NCI-H748 (cell line): ENCODE data around the gene SALL1.
A peak's percentile ranks its signal among the peaks of the same experiment; 100 is the strongest.

Experiments used
- DNase-seq: peaks from one replicate; lab custom pipeline; 2025; ENCODE audit not compliant: unreplicated experiment; lab: John Stamatoyannopoulos, UW

The SALL1 gene

GRCh38 chr16:51157698-51158097 is 6.6 kb upstream of the SALL1 start:
- DNase-seq: no peak

GRCh38 chr16:51156807-51157200 is 5.7 kb upstream of the SALL1 start:
- DNase-seq: no peak

GRCh38 chr16:51155820-51156806 is 5.0 kb upstream of the SALL1 start:
- peak; percentile 46 for DNase-seq

- DNase-seq: peak; percentile 10
These were observed 4.1 kb upstream of the SALL1 start for GRCh38 chr16:51155199-51155607.

- DNase-seq: peak; percentile 7
These were observed 3.5 kb upstream of the SALL1 start for GRCh38 chr16:51154271-51155171.

- DNase-seq: peak; percentile 47
These were observed 2.5 kb upstream of the SALL1 start for GRCh38 chr16:51153577-51154031.

GRCh38 chr16:51152691-51153576 is 1.9 kb upstream of the SALL1 start:
- peak; percentile 52 for DNase-seq

- DNase-seq: peak; percentile 82
These were observed 1.0 kb upstream of the SALL1 start for GRCh38 chr16:51151961-51152663.

GRCh38 chr16:51151435-51151960 is 428 bp upstream of the SALL1 start:
- peak; percentile 92 for DNase-seq

- DNase-seq: peak; percentile 36
These were observed 744 bp downstream of the SALL1 start for GRCh38 chr16:51150165-51150887.

- DNase-seq: no peak
These were observed 1.3 kb downstream of the SALL1 start for GRCh38 chr16:51149721-51150164.

GRCh38 chr16:51149251-51149661 is 1.8 kb downstream of the SALL1 start:
- DNase-seq: no peak

- DNase-seq: no peak
These were observed 2.3 kb downstream of the SALL1 start for GRCh38 chr16:51148678-51149228.

- no peak for DNase-seq
These were observed 3.0 kb downstream of the SALL1 start for GRCh38 chr16:51147776-51148677.

- peak; percentile 4 for DNase-seq
These were observed 4.7 kb downstream of the SALL1 start for GRCh38 chr16:51146256-51146924.

GRCh38 chr16:51144203-51144602 is 6.9 kb downstream of the SALL1 start:
- peak; percentile 80 for DNase-seq
